Renal cortical epithelial cell (primary cell): Measurements from ENCODE around the gene AANAT. TPM values are rescaled to one million over a fixed set of nuclear protein-coding genes. Genes with fewer than 3 reads are reported as not detected.
A peak's percentile ranks its signal among the peaks of the same experiment; 100 is the strongest.

Source experiments
- DNase-seq: peaks from one replicate; pipeline ENCODE4 v3.0.0-alpha.2; 2011; ENCODE audit warnings: low read depth
- total RNA-seq: library from RNA; depleted of rRNA; stranded (reverse); fragments of >200 nt; gene quantifications from 2 replicates; pipeline ENCODE4 v1.2.3, GENCODE V29; 2014

Gene AANAT
- 0.10 TPM in 1 of 2 replicates, not detected in the other for total RNA-seq

DNA sequence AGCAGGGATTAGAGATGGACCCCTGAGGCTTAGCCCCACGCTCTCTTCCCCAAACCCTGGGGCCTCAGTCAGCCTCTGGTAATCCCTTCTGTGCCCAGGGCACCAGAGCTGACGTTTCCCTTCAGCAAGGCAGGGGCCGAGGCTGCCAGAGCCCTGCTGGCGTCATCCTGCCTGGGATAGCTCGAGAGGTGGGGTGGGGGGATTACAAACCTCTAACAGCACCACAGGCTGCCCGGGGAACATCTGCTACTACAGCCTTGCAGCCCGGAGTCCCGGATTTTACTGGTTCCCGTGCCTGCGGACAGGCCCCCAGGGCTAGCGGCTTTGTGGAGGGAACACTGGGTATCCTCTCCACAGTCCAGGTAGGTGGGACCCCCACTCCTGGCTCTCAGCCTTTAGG, at the start of gene AANAT:
Gene AANAT (plus strand): TSS at position 238 of the 400 bp plus-strand sequence. CDS start 1,144 bp downstream, outside the sequence.
- no peak for DNase-seq

- no peak for DNase-seq
These were observed 47.7 kb upstream of the AANAT start for GRCh38 chr17:76419576-76420260.

DNA sequence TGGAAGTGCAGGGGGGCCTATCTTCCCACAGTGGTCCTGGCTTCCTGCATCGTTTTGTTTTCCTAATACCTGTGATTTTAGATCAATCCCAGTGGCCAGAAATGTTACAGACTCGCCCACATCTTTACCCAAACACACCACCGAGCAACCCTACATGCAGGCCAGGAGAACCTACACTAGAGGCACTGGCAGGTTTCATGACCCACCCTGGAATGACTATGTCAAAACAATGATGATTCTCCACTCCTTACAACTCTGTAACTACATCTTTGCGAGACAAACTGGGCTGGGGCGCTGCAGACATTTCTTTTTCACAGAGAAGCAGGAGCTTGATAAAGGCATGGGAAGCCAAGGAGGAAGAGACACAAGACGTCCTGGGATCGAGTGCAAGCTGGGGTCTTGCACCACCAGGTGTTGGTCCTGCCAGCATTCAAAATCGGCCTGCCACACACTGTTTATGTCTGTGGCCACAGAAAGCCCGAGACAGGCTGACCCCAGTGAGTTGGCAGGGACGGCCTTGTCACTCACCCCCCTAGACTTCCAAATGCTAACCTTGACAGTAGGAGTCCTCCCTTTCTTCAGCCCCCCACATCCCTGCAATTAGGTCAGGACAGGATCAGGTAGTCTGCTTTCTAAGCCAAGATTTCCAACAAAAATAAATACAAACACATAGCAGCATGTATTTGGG, 46.9 kb upstream of the AANAT start:
- DNase-seq = no peak

DNA sequence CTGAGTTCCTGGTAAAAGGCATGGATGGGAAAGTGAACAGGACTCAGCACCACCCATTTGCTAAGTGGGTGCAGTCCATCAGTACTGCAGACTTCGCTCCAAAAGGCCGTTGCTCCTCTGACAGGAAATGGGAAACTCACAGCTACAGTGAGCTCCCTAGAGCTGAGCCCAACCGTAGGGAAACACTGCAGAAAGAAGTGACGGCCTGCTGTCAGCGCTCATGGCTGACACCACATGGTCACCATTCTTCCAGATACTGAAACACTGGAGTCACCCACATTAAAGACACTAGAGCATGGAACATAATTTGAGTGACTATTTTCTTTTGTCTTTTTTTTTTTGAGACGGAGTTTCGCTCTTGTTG, 46.4 kb upstream of the AANAT start:
- DNase-seq = no peak

DNA sequence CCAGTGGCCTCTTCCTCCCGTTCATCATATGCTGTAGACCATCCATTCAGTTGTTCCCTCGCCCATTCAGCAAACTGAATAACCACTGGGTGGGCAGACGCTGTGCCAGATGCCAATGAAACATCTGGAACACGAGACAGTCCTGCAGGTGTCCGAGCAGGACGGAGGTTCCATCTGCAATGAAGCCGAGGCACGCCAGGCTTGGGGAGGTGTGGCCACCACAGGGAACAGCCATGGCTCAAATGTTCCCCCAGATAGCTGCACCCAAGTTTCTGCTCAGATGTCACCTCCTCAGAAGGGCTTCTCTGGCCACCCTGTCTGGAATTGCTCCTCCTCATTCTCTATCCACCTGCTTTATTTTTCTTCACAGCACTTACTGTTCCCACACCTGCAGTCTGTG, 45.0 kb upstream of the AANAT start:
- DNase-seq = no peak

DNA sequence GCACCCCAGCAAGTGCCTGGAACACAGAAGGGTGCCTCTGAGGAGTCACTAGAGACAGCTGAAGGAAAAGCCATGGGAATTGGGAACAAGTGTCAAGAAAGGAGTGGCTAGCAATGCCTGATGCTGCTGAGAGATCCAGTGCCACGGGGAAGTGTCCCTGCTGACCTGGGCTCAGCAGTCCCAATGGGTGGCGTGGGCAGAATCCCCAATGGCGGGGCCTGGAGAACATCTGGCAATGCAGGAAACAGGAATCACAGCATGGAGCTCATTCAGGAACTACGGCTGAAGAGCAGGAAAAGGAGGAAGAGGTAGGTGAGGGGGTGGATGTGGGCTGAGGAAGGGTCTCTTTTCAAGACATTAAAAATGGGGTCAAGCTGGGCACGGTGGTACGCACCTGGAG, 44.5 kb upstream of the AANAT start:
- DNase-seq = no peak

DNA sequence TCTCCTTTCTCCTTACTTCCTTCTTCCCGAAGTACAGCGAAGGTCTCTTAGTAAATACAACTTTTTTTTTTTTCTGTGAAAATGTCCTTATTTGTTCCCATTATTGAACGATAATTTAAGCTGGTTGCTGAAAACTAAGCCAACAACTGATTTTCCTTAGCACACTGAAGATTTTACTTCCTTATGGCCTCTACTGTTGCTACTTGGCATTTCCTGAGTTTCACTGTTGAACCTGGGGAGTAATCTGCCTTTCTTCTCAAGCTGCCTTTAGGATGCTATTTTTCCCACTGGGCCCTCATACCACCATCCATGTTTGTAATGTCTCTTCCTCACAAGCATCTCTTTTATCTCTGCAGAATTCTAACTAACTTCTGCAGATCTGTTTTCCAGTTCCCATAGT, 40.5 kb upstream of the AANAT start:
- DNase-seq = no peak

DNA sequence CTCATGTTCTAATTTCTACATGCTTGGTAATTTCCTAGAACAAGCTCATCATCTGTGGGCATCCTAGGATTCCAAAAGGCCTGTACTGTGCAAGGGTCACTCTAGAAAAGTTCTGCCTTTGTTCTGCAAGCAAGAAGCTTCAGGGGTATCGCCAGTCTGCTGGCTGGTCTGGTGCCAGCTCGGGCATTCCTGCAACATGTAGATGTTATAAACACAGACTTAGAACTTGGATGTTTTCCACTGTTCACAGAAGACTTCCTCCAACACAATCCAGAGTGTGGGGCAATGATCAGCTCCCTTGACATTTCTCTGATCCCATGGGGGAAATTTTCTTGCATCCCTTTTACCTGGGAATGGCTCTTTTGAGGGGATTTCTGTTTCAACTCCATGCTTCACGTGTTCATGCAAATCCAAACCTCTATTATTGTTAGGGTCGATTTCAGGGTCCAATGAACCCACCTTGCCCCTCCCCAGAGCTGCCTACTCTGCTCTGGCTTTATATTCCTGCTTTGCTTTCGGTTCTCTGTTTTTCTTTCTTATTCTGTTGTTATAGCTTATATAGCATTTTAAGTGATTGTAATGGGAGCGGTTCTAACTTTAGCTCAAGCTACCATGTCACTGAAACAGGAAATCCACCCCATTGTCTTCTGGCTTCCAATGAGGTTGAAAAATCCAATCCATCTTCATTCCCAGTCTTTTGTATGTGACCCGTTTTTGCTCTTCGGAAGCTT, 39.7 kb upstream of the AANAT start:
- DNase-seq = peak; percentile 88

DNA sequence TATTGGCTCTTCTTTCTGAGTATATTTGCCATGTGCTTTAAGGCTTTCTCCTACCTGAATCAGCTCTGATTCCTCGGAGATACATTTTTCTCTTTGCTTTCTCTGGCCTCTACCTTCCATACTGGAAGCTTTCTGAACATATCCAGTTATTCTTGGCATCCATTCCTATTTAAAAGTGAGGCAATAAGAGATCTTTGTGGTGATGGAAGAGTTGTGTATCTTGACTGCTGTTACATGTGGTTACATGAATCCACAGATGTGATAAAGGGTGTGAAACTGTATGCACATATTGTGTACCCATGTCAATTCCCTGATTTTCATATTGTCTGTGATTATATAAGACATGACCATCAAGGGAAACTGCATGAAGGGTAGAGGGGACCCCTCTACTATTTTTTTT, 38.9 kb upstream of the AANAT start:
- no peak for DNase-seq

DNA sequence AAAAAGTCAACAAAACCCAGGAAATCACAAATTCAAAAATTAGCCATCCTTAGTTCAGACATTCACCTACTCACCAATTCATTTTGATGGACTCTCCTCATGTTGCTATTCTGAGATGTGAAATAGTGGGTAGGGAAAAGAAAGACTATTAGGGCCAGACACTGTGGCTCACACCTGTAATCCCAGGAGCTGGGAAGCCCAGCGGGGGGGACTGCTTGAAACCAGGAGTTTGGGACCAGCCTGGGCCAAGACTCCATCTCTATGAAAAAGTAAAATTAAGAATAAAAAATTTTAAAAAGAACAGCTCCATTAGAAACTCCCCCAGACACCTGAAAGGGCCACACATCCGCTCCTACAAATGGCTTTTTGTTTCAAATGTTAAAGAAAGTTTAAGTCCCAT, 35.9 kb upstream of the AANAT start:
- DNase-seq = no peak

DNA sequence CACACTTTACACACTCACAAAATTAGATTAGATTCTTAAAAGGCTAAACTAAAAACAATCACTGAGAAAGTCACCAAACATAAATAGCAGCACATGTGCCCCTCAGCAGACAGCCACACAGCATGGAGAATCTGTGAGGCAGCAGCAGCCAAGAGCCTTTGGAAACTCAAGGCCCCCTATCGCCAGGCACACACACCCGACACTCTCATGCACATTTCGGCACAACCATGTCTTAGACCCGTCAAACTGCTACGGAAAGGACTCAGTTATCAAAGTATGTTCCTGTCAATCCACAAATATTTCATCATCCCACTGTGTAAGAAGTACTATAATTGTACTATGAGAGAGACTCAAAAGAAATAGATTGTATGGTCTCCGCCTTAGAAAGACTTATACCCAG, 35.4 kb upstream of the AANAT start:
- DNase-seq = no peak

- peak; percentile 33 for DNase-seq
These were observed 34.6 kb upstream of the AANAT start for GRCh38 chr17:76432712-76433336.

DNA sequence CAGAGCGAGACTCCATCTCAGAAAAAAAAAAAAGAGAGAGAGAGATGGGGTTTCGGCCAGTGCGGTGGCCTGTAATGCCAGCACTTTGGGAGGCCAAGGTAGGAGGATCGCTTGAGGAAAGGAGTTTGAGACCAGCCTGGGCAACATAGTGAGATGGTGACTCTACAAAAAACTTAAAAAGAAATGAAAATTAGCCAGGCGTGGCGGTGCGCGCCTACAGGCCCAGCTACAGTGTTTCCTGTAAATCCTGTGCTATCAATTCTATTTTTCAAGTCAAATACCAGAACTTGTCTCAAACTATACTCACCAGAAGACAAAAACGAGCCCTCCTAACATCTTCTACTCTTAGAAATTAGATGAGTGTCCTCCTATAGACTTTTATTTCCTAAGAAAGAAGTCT, 33.7 kb upstream of the AANAT start:
- DNase-seq = no peak

- no peak for DNase-seq
These were observed 32.5 kb upstream of the AANAT start for GRCh38 chr17:76434870-76435269.

- DNase-seq = no peak
These were observed 31.7 kb upstream of the AANAT start for GRCh38 chr17:76435751-76436150.

DNA sequence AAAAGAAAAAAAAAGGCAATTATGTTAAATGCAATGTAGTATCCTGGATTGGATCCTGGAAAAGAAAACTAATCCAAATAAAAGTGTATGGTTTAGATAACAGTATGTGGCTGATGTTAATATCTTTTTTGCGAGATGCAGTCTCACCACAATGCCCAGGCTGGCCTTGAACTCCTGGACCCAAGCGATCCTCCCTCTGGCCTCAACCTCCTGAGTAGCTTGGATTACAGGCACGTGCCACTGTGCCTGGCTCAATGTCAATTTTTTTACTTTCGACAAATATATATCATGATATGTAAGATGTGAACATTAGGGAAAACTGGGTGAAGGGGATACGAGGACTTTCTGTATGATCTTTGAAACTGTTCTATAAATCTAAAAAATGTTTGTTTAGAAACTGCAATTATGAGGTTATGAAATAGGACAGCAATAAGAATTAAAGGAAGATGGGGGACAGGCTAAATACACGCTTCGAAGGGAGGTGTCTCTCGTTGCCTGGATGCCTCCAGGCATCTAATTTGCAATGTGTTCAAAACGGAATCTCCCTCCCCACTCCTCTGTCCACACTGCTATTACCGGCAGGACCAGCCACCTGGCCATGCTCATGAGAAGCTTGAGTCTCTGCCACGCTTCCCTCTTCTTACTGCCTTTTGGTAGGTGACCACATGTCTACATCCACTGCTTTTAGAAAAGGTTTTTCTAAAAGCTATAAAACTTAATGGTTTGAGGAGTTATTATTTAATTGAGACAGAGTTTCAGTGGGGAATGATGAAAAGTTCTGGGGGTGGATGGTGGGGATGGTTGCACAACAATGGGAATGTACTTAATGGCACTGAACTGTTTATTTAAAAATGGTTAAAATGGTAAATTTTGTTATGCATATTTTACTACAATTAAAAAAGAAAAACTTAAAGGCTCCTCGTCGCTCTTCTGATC, 29.7 kb upstream of the AANAT start:
- peak; percentile 60 for DNase-seq

GRCh38 chr17:76438906-76439305, 28.5 kb upstream of the AANAT start:
- DNase-seq = peak; percentile 73

- no peak for DNase-seq
These were observed 28.0 kb upstream of the AANAT start for GRCh38 chr17:76439314-76439928.

- DNase-seq = no peak
These were observed 26.5 kb upstream of the AANAT start for GRCh38 chr17:76440751-76441362.

DNA sequence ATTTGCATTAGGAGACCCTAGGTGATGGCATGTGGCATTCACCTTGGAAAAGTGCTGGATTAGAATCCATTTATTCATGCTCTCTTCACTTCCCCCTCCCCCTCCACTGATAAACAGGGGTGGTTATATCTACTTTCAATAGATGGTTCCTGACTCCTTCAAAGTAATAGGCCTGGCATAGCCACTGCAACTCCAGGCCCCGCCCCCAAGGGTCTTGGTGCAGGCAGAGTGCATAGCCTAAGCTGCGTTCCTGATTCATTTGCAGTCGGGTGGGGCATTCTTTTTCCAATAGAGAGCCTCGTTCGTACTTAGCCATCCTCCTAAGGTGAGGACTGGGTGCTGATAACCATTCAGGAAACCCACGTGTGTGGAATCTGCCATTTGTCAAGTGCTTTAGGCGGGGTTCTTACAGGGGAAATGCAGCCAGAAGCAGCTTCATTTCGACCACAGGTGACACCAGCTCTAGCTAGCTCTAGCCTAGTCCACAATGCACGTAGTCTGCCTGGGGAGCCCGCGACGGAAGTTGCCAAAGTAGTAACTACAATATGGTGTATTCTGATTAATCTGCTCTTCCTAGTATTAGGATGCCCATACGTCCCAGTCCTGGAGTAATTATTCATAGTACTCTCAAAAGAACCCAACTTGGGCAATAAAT, 25.6 kb upstream of the AANAT start:
- DNase-seq = no peak
